HEK293 (cell line): ENCODE measurements around the gene CLASP2.
A peak's percentile ranks its signal among the peaks of the same experiment; 100 is the strongest.

Experiments used
- GFI1B ChIP-seq: fragments of 450-650 bp; formaldehyde crosslinking; IDR thresholded peaks from 2 replicates; pipeline ENCODE4 v1.5.1; 2016; ENCODE audit warnings: missing biosample characterization, missing genetic modification characterization
- GLIS1 ChIP-seq: fragments of 450-650 bp; formaldehyde crosslinking; IDR thresholded peaks from 2 replicates; pipeline ENCODE4 v1.5.1; 2016; ENCODE audit warnings: missing biosample characterization, missing genetic modification characterization
- KLF10 ChIP-seq: fragments of 450-650 bp; IDR thresholded peaks from 2 replicates; pipeline ENCODE4 v1.5.1; 2018; ENCODE audit warnings: missing biosample characterization, mild to moderate bottlenecking, missing genetic modification characterization
- KLF9 ChIP-seq: fragments of 450-650 bp; formaldehyde crosslinking; IDR thresholded peaks from 2 replicates; pipeline ENCODE4 v1.5.1; 2016; ENCODE audit warnings: missing biosample characterization, missing genetic modification characterization, low read depth
- SCRT1 ChIP-seq: fragments of 450-650 bp; formaldehyde crosslinking; IDR thresholded peaks from 2 replicates; pipeline ENCODE4 v1.5.1; 2016; ENCODE audit warnings: missing biosample characterization, missing genetic modification characterization, borderline replicate concordance
- SCRT2 ChIP-seq: fragments of 450-650 bp; formaldehyde crosslinking; IDR thresholded peaks from 2 replicates; pipeline ENCODE4 v1.5.1; 2016; ENCODE audit warnings: missing biosample characterization, missing genetic modification characterization
- SETDB1 ChIP-seq: IDR thresholded peaks from one replicate; pipeline ENCODE4 v1.6.1; 2017; ENCODE audit warnings: mild to moderate bottlenecking, low read length, moderate library complexity, mixed read lengths; ENCODE audit not compliant: insufficient read length
- SP2 ChIP-seq: fragments of 450-650 bp; formaldehyde crosslinking; IDR thresholded peaks from 2 replicates; pipeline ENCODE4 v1.5.1; 2016; ENCODE audit warnings: missing biosample characterization, missing genetic modification characterization
- SP7 ChIP-seq: fragments of 450-650 bp; formaldehyde crosslinking; IDR thresholded peaks from 2 replicates; pipeline ENCODE4 v1.5.1; 2016; ENCODE audit warnings: missing biosample characterization, missing genetic modification characterization
- WT1 ChIP-seq: fragments of 450-650 bp; formaldehyde crosslinking; IDR thresholded peaks from 2 replicates; pipeline ENCODE4 v1.5.1; 2016; ENCODE audit warnings: missing biosample characterization, missing genetic modification characterization
- ZBTB20 ChIP-seq: fragments of 450-650 bp; formaldehyde crosslinking; IDR thresholded peaks from 2 replicates; pipeline ENCODE4 v1.5.1; 2016; ENCODE audit warnings: missing biosample characterization, missing genetic modification characterization
- ZEB2 ChIP-seq: fragments of 450-650 bp; formaldehyde crosslinking; IDR thresholded peaks from 2 replicates; pipeline ENCODE4 v1.5.1; 2016; ENCODE audit warnings: missing biosample characterization, missing genetic modification characterization
- ZFP3 ChIP-seq: fragments of 450-650 bp; formaldehyde crosslinking; IDR thresholded peaks from 2 replicates; pipeline ENCODE4 v1.5.1; 2016; ENCODE audit warnings: low read depth, missing biosample characterization, missing genetic modification characterization
- ZFP69B ChIP-seq: fragments of 450-650 bp; formaldehyde crosslinking; IDR thresholded peaks from 2 replicates; pipeline ENCODE4 v1.5.1; 2016; ENCODE audit warnings: missing biosample characterization, missing genetic modification characterization
- ZIC2 ChIP-seq: fragments of 450-650 bp; formaldehyde crosslinking; IDR thresholded peaks from 2 replicates; pipeline ENCODE4 v1.5.1; 2016; ENCODE audit warnings: missing biosample characterization, missing genetic modification characterization
- ZNF132 ChIP-seq: fragments of 450-650 bp; formaldehyde crosslinking; IDR thresholded peaks from 2 replicates; pipeline ENCODE4 v1.5.1; 2017; ENCODE audit warnings: missing biosample characterization, missing genetic modification characterization, borderline replicate concordance
- ZNF155 ChIP-seq: fragments of 450-650 bp; formaldehyde crosslinking; IDR thresholded peaks from 2 replicates; pipeline ENCODE4 v1.5.1; 2016; ENCODE audit warnings: missing biosample characterization, missing genetic modification characterization
- ZNF335 ChIP-seq: fragments of 450-650 bp; formaldehyde crosslinking; conservative IDR thresholded peaks from 2 replicates; pipeline ENCODE4 v1.5.1; 2016; ENCODE audit warnings: missing biosample characterization, missing genetic modification characterization
- ZNF548 ChIP-seq: fragments of 450-650 bp; formaldehyde crosslinking; IDR thresholded peaks from 2 replicates; pipeline ENCODE4 v1.5.1; 2016; ENCODE audit warnings: missing biosample characterization, missing genetic modification characterization
- ZNF561 ChIP-seq: fragments of 450-650 bp; IDR thresholded peaks from 2 replicates; pipeline ENCODE4 v1.5.1; 2018; ENCODE audit warnings: missing biosample characterization, missing genetic modification characterization, borderline replicate concordance
- ZNF624 ChIP-seq: fragments of 450-650 bp; formaldehyde crosslinking; IDR thresholded peaks from 2 replicates; pipeline ENCODE4 v1.5.1; 2017; ENCODE audit warnings: missing biosample characterization, missing genetic modification characterization
- ZNF658 ChIP-seq: fragments of 450-650 bp; formaldehyde crosslinking; IDR thresholded peaks from 2 replicates; pipeline ENCODE4; 2016; ENCODE audit warnings: missing biosample characterization, missing genetic modification characterization
- ZNF768 ChIP-seq: fragments of 450-650 bp; formaldehyde crosslinking; IDR thresholded peaks from 2 replicates; pipeline ENCODE4 v1.5.1; 2018; ENCODE audit warnings: missing biosample characterization, mild to moderate bottlenecking, missing genetic modification characterization
- ZNF777 ChIP-seq: fragments of 450-650 bp; formaldehyde crosslinking; IDR thresholded peaks from 2 replicates; pipeline ENCODE4 v1.5.1; 2017; ENCODE audit warnings: missing biosample characterization, missing genetic modification characterization, borderline replicate concordance
- ZNF837 ChIP-seq: fragments of 450-650 bp; formaldehyde crosslinking; IDR thresholded peaks from 2 replicates; pipeline ENCODE4 v1.5.1; 2016; ENCODE audit warnings: missing biosample characterization, missing genetic modification characterization
- ZNF843 ChIP-seq: fragments of 450-650 bp; formaldehyde crosslinking; IDR thresholded peaks from 2 replicates; pipeline ENCODE4 v1.5.1; 2016; ENCODE audit warnings: missing biosample characterization, missing genetic modification characterization
- ZSCAN23 ChIP-seq: fragments of 450-650 bp; formaldehyde crosslinking; IDR thresholded peaks from 2 replicates; pipeline ENCODE4 v1.5.1; 2016; ENCODE audit warnings: missing biosample characterization, missing genetic modification characterization
- ZXDB ChIP-seq: fragments of 450-650 bp; formaldehyde crosslinking; IDR thresholded peaks from 2 replicates; pipeline ENCODE4 v1.5.1; 2016; ENCODE audit warnings: missing biosample characterization, missing genetic modification characterization
- TF ChIP-seq, protein P1 (sequence below): fragments of 450-650 bp; formaldehyde crosslinking; IDR thresholded peaks from 2 replicates; pipeline ENCODE4 v1.5.1; 2016; ENCODE audit warnings: missing biosample characterization, missing genetic modification characterization
- TF ChIP-seq, protein P2 (sequence below): fragments of 450-650 bp; formaldehyde crosslinking; IDR thresholded peaks from 2 replicates; pipeline ENCODE4 v1.5.1; 2016; ENCODE audit warnings: missing biosample characterization, missing genetic modification characterization
- TF ChIP-seq, protein P3 (sequence below): fragments of 450-650 bp; formaldehyde crosslinking; IDR thresholded peaks from 2 replicates; pipeline ENCODE4 v1.5.1; 2017; ENCODE audit warnings: missing biosample characterization, missing genetic modification characterization
- TF ChIP-seq, protein P4 (sequence below): fragments of 450-650 bp; formaldehyde crosslinking; IDR thresholded peaks from 2 replicates; pipeline ENCODE4 v1.5.1; 2016; ENCODE audit warnings: missing biosample characterization, missing genetic modification characterization
- TF ChIP-seq, protein P5 (sequence below): fragments of 450-650 bp; formaldehyde crosslinking; IDR thresholded peaks from 2 replicates; pipeline ENCODE4 v1.5.1; 2016; ENCODE audit warnings: missing biosample characterization, missing genetic modification characterization, borderline replicate concordance

Gene CLASP2

DNA sequence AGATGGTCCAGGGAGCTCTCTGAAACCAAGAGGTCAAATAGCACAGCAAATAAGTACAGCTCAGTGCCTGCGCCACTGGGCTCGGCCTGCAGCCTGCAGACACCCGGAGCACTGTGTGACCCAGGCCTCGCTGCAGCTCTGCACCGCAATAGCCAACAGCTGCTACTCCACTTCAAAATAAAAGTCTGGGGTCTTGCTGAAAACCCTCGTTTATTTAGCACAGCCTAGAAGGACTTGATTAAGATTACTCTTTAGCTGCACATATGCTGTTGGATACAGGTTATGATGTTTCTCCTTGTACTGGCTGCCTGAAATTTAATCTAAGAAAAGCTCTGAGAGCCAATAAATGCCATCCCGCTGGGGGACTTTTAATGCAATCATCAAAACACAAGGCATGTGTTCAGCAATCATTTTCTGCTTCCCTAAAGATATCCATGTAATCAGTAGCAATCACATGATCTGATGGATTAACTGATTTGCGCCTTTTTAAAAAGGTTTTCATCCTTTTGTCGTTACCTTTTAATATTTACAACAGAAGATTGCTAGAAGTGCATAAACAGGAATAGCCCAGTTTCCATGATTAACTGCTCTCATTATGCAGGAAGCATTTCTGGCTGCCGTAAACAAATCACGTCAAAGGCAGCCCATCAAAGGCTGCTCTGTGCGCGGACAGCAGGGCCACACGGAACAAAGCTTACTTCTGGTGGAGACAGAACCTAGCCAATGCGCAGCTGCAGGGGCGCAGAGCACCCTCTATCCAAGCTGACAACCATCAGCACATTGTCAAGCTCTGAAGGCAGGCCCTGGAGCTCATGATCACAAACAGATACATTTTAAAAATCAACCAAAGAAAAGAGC is 58.8 kb downstream of the CLASP2 start (continued):
- TF ChIP-seq SP7 (tag by site-specific recombination) (peak; percentile 50), ZNF132 (no peak), ZXDB (tag by site-specific recombination) (peak; percentile 71), ZSCAN23 (no peak), ZNF843 (tag by site-specific recombination) (0 out of 2 replicates have a peak, but pooled peaks have one; percentile 41), SP2 (tag by site-specific recombination) (peak; percentile 15; the same call in 1 of the 2 replicates), ZNF624 (no peak), ZNF548 (tag by site-specific recombination) (no peak), ZNF837 (no peak), SCRT2 (tag by site-specific recombination) (0 out of 2 replicates have a peak, but pooled peaks have one; percentile 11), KLF9 (no peak), ZBTB20 (tag by site-specific recombination) (0 out of 2 replicates have a peak, but pooled peaks have one; percentile 39), GFI1B (tag by site-specific recombination) (peak; percentile 68; the same call in 1 of the 2 replicates), ZEB2 (peak; percentile 46; the same call in 1 of the 2 replicates), ZNF155 (no peak), ZNF561 (tag by site-specific recombination) (peak; percentile 63; the same call in 1 of the 2 replicates), WT1 (tag by site-specific recombination) (no peak), GLIS1 (tag by site-specific recombination) (peak; percentile 25; the same call in 1 of the 2 replicates), ZNF335 (tag by site-specific recombination) (peak; percentile 86), ZFP69B (tag by site-specific recombination) (peak; percentile 47; the same call in 1 of the 2 replicates), ZNF658 (tag by site-specific recombination) (no peak), ZFP3 (tag by site-specific recombination) (no peak), SCRT1 (tag by site-specific recombination) (peak; percentile 38; the same call in 1 of the 2 replicates), SETDB1 (peak; percentile 16), ZNF768 (tag by site-specific recombination) (0 out of 2 replicates have a peak, but pooled peaks have one; percentile 39), ZIC2 (tag by site-specific recombination) (no peak), KLF10 (tag by site-specific recombination) (peak; percentile 33; the same call in 1 of the 2 replicates), ZNF777 (tag by site-specific recombination) (no peak)
- TF ChIP-seq, protein P1, sequence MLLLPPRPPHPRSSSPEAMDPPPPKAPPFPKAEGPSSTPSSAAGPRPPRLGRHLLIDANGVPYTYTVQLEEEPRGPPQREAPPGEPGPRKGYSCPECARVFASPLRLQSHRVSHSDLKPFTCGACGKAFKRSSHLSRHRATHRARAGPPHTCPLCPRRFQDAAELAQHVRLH = peak; percentile 33; the same call in 1 of the 2 replicates
- TF ChIP-seq, protein P2, sequence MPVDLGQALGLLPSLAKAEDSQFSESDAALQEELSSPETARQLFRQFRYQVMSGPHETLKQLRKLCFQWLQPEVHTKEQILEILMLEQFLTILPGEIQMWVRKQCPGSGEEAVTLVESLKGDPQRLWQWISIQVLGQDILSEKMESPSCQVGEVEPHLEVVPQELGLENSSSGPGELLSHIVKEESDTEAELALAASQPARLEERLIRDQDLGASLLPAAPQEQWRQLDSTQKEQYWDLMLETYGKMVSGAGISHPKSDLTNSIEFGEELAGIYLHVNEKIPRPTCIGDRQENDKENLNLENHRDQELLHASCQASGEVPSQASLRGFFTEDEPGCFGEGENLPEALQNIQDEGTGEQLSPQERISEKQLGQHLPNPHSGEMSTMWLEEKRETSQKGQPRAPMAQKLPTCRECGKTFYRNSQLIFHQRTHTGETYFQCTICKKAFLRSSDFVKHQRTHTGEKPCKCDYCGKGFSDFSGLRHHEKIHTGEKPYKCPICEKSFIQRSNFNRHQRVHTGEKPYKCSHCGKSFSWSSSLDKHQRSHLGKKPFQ (tag by site-specific recombination) = no peak
- TF ChIP-seq, protein P3, sequence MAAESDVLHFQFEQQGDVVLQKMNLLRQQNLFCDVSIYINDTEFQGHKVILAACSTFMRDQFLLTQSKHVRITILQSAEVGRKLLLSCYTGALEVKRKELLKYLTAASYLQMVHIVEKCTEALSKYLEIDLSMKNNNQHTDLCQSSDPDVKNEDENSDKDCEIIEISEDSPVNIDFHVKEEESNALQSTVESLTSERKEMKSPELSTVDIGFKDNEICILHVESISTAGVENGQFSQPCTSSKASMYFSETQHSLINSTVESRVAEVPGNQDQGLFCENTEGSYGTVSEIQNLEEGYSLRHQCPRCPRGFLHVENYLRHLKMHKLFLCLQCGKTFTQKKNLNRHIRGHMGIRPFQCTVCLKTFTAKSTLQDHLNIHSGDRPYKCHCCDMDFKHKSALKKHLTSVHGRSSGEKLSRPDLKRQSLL (tag by site-specific recombination) = no peak
- TF ChIP-seq, protein P4, sequence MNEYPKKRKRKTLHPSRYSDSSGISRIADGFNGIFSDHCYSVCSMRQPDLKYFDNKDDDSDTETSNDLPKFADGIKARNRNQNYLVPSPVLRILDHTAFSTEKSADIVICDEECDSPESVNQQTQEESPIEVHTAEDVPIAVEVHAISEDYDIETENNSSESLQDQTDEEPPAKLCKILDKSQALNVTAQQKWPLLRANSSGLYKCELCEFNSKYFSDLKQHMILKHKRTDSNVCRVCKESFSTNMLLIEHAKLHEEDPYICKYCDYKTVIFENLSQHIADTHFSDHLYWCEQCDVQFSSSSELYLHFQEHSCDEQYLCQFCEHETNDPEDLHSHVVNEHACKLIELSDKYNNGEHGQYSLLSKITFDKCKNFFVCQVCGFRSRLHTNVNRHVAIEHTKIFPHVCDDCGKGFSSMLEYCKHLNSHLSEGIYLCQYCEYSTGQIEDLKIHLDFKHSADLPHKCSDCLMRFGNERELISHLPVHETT (tag by site-specific recombination) = peak; percentile 64
- TF ChIP-seq, protein P5, sequence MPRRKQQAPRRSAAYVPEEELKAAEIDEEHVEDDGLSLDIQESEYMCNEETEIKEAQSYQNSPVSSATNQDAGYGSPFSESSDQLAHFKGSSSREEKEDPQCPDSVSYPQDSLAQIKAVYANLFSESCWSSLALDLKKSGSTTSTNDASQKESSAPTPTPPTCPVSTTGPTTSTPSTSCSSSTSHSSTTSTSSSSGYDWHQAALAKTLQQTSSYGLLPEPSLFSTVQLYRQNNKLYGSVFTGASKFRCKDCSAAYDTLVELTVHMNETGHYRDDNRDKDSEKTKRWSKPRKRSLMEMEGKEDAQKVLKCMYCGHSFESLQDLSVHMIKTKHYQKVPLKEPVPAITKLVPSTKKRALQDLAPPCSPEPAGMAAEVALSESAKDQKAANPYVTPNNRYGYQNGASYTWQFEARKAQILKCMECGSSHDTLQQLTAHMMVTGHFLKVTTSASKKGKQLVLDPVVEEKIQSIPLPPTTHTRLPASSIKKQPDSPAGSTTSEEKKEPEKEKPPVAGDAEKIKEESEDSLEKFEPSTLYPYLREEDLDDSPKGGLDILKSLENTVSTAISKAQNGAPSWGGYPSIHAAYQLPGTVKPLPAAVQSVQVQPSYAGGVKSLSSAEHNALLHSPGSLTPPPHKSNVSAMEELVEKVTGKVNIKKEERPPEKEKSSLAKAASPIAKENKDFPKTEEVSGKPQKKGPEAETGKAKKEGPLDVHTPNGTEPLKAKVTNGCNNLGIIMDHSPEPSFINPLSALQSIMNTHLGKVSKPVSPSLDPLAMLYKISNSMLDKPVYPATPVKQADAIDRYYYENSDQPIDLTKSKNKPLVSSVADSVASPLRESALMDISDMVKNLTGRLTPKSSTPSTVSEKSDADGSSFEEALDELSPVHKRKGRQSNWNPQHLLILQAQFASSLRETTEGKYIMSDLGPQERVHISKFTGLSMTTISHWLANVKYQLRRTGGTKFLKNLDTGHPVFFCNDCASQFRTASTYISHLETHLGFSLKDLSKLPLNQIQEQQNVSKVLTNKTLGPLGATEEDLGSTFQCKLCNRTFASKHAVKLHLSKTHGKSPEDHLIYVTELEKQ (tag by site-specific recombination) = no peak
